GM13976 (cell line): ENCODE results near the gene CEPT1.

ENCODE experiments used
- DNase-seq: peaks from one replicate; pipeline ENCODE4 v3.0.0; 2012; ENCODE audit warnings: low spot score
- CTCF ChIP-seq: IDR thresholded peaks from 2 replicates; pipeline ENCODE4 v1.5.1; 2012; ENCODE audit warnings: borderline replicate concordance, mild to moderate bottlenecking; ENCODE audit not compliant: insufficient read depth; ENCODE audit errors: extremely low read depth, missing control alignments, control extremely low read depth
- in situ Hi-C: fragments of 300-500 bp; cut with MboI; formaldehyde crosslinking; loops from one replicate; pipeline ENCODE4 v1.12.0; 2022; ENCODE audit warnings: low sequenced_read_pairs, mixed read lengths, inconsistent platforms; ENCODE audit not compliant: unreplicated experiment

The CEPT1 gene

GRCh38 chr1:111175349-111175748 lies 35.3 kb downstream of the CEPT1 start:
- in situ Hi-C loops = no loop called here
- no peak for TF ChIP-seq CTCF

GRCh38 chr1:111176678-111177077 lies 36.7 kb downstream of the CEPT1 start:
- TF ChIP-seq CTCF = no peak
- in situ Hi-C loops = no loop called here
- DNase-seq = no peak

More at GRCh38 chr1:111175349-111175748, 35.3 kb downstream of the CEPT1 start:
- no peak for DNase-seq

GRCh38 chr1:111179968-111180533 lies 40.0 kb downstream of the CEPT1 start:
- no peak for TF ChIP-seq CTCF
- in situ Hi-C loops = no loop called here
- no peak for DNase-seq

GRCh38 chr1:111182052-111182451 lies 42.0 kb downstream of the CEPT1 start:
- no peak for TF ChIP-seq CTCF
- no peak for DNase-seq
- in situ Hi-C loops = no loop called here

GRCh38 chr1:111183308-111184069 lies 43.5 kb downstream of the CEPT1 start:
- in situ Hi-C loops = no loop called here
- DNase-seq = no peak
- no peak for TF ChIP-seq CTCF

- in situ Hi-C loops = no loop called here
These were observed 44.6 kb downstream of the CEPT1 start for GRCh38 chr1:111184663-111185062.

More at GRCh38 chr1:111184663-111185062, 44.6 kb downstream of the CEPT1 start:
- no peak for DNase-seq
- TF ChIP-seq CTCF = no peak
